HG03469 (cell line): ENCODE results near the gene LCA5.
"Not testable (repeated sequence)": the region's sequence is repeated elsewhere in the genome, so short reads cannot be mapped to it uniquely, and the experiment has no call there.

Source experiments
- ATAC-seq: cut with Tn5 transposase; IDR thresholded peaks from one replicate; pipeline ENCODE4 v1.9.1; 2021; ENCODE audit warnings: mild to moderate bottlenecking, moderate library complexity, moderate number of reproducible peaks; ENCODE audit not compliant: unreplicated experiment

The LCA5 gene

GRCh38 chr6:79536954-79537747 lies at the start of gene LCA5:
TSS of gene LCA5 (minus strand) at chr6:79537430. CDS start at chr6:79518894, 18,536 bp downstream.
- peak; percentile 99 for ATAC-seq

- ATAC-seq, result no peak
Observed at GRCh38 chr6:79586548-79586947, 49.3 kb upstream of the LCA5 start.

- ATAC-seq, result no peak
Observed at GRCh38 chr6:79584332-79584731, 47.1 kb upstream of the LCA5 start.

GRCh38 chr6:79577926-79578325 lies 40.7 kb upstream of the LCA5 start:
- not testable (repeated sequence) for ATAC-seq

GRCh38 chr6:79574630-79575225 lies 37.5 kb upstream of the LCA5 start:
- no peak for ATAC-seq

- ATAC-seq, result no peak
Observed at GRCh38 chr6:79574174-79574573, 36.9 kb upstream of the LCA5 start.

- no peak for ATAC-seq
Observed at GRCh38 chr6:79571030-79571367, 33.8 kb upstream of the LCA5 start.

GRCh38 chr6:79570129-79571029 lies 33.1 kb upstream of the LCA5 start:
- ATAC-seq, result peak; percentile 66

GRCh38 chr6:79568996-79569395 lies 31.8 kb upstream of the LCA5 start:
- ATAC-seq, result no peak

- ATAC-seq, result no peak
Observed at GRCh38 chr6:79564636-79565035, 27.4 kb upstream of the LCA5 start.

GRCh38 chr6:79559706-79560105 lies 22.5 kb upstream of the LCA5 start:
- no peak for ATAC-seq

GRCh38 chr6:79557673-79558467 lies 20.6 kb upstream of the LCA5 start:
- no peak for ATAC-seq

GRCh38 chr6:79554305-79554704 lies 17.1 kb upstream of the LCA5 start:
- no peak for ATAC-seq

GRCh38 chr6:79551401-79551800 lies 14.2 kb upstream of the LCA5 start:
- ATAC-seq, result no peak

- ATAC-seq, result no peak
Observed at GRCh38 chr6:79548304-79548703, 11.1 kb upstream of the LCA5 start.

GRCh38 chr6:79546186-79546585 lies 9.0 kb upstream of the LCA5 start:
- ATAC-seq, result no peak

GRCh38 chr6:79544939-79545450 lies 7.8 kb upstream of the LCA5 start:
- ATAC-seq, result peak; percentile 81

- peak; percentile 48 for ATAC-seq
Observed at GRCh38 chr6:79544299-79544927, 7.2 kb upstream of the LCA5 start.

GRCh38 chr6:79543886-79544285 lies 6.7 kb upstream of the LCA5 start:
- no peak for ATAC-seq

GRCh38 chr6:79543411-79543810 lies 6.2 kb upstream of the LCA5 start:
- no peak for ATAC-seq
